DOHH2 (cell line): ENCODE measurements around the gene TBC1D2B.

Experiments
- EZH2phosphoT487 ChIP-seq: fragments of 200-600 bp; sonication (generic); IDR thresholded peaks from 2 replicates; pipeline ENCODE4 v1.6.1; 2017; ENCODE audit warnings: borderline replicate concordance, mild to moderate bottlenecking, antibody characterized with exemption, low read length, moderate library complexity, mixed read lengths
- TF ChIP-seq, protein P1 (sequence below): fragments of 200-600 bp; sonication (generic); IDR thresholded peaks from one replicate; pipeline ENCODE4 v1.5.1; 2014; ENCODE audit warnings: antibody characterized with exemption, mild to moderate bottlenecking, low read depth, low read length; ENCODE audit not compliant: poor library complexity, severe bottlenecking

DNA sequence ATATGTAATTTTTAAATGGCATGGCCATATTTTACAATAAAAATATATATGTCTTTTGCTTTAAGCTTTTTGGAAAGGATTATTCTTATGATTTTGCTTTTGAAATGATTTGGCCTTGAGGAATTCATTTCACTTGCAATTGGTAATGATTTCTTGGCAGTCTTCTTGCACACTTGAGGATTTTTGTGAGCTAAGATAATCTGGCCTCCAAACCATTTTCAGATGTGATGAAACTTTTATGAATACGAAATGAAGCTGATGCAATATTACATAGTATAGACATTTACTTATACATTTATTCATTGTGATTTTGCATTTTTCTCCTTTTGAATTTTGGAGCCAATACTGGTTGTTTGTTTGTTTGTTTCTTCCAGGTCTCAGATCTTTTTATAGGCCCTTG lies 8.4 kb upstream of the TBC1D2B start:
- TF ChIP-seq, protein P1, sequence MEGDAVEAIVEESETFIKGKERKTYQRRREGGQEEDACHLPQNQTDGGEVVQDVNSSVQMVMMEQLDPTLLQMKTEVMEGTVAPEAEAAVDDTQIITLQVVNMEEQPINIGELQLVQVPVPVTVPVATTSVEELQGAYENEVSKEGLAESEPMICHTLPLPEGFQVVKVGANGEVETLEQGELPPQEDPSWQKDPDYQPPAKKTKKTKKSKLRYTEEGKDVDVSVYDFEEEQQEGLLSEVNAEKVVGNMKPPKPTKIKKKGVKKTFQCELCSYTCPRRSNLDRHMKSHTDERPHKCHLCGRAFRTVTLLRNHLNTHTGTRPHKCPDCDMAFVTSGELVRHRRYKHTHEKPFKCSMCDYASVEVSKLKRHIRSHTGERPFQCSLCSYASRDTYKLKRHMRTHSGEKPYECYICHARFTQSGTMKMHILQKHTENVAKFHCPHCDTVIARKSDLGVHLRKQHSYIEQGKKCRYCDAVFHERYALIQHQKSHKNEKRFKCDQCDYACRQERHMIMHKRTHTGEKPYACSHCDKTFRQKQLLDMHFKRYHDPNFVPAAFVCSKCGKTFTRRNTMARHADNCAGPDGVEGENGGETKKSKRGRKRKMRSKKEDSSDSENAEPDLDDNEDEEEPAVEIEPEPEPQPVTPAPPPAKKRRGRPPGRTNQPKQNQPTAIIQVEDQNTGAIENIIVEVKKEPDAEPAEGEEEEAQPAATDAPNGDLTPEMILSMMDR: no peak
- TF ChIP-seq EZH2phosphoT487: no peak
